Thyroid gland (tissue), 4 donors: Measurements from ENCODE around the gene GALE. TPM values are rescaled to one million over a fixed set of nuclear protein-coding genes. Genes with fewer than 3 reads are reported as not detected.

Source experiments
- DNase-seq, 2 donors: peaks; one replicate each; pipeline ENCODE4 v3.0.0-alpha.2; 2019
- H3K27ac ChIP-seq, 3 donors: fragments of 200-600 bp; sonication (generic); 1 replicate in 2 of 3; 2 replicates in 1 of 3; pipeline ENCODE4 v1.5.1; 2016 to 2019; ENCODE audit warnings: mild to moderate bottlenecking in 1 of 3, moderate library complexity in 1 of 3
- H3K27me3 ChIP-seq: fragments of 200-600 bp; sonication (generic); one replicate; pipeline ENCODE4 v1.5.1; 2019
- H3K36me3 ChIP-seq, 2 donors: fragments of 200-600 bp; sonication (generic); one replicate each; pipeline ENCODE4 v1.5.1; 2016 to 2019
- H3K4me1 ChIP-seq, 2 donors: fragments of 200-600 bp; sonication (generic); one replicate each; pipeline ENCODE4 v1.5.1; 2017 to 2019
- H3K4me3 ChIP-seq, 3 donors: fragments of 200-600 bp; sonication (generic); replicated peaks in 1 of 3; 1 replicate in 2 of 3; 2 replicates in 1 of 3; pipeline ENCODE4 v1.5.1; 2016; ENCODE audit warnings: mild to moderate bottlenecking in 1 of 3
- H3K9me3 ChIP-seq: fragments of 200-600 bp; sonication (generic); one replicate; pipeline ENCODE4 v1.5.1; 2017
- POLR2A ChIP-seq, 2 donors: fragments of 450-650 bp; IDR thresholded peaks; one replicate each; pipeline ENCODE4 v1.6.1; 2017; ENCODE audit warnings: antibody characterized with exemption in 2 of 2, mild to moderate bottlenecking in 2 of 2, moderate library complexity in 1 of 2
- WGBS, 2 donors: methylation state at CpG; one replicate each; pipeline ENCODE4 v1.1.5; 2017; 5-methylcytosine and 5-hydroxymethylcytosine counted together
- intact Hi-C: fragments of 100-400 bp; cut with DNase I; formaldehyde crosslinking; loops from one replicate; pipeline ENCODE4 v1.15.1; 2023
- total RNA-seq, 4 donors: library from RNA; depleted of rRNA; stranded (reverse); fragments of >200 nt; gene quantifications; one replicate each; pipeline ENCODE4 v1.2.3, GENCODE V29; 2016
- TF ChIP-seq, protein P1 (sequence below), 6 experiments: fragments of 200-600 bp in 3 of 6; fragments of 450-650 bp in 3 of 6; sonication (generic) in 3 of 6; IDR thresholded peaks; one replicate each; pipeline ENCODE4 v1.5.1; 2016 to 2019; ENCODE audit warnings: antibody characterized with exemption in 6 of 6, mild to moderate bottlenecking in 2 of 6, inconsistent platforms in 1 of 6, moderate library complexity in 1 of 6

Gene GALE
- total RNA-seq, 4 donors from 2014 or later: 4.6 to 12.6 (median 8.4) TPM

DNA sequence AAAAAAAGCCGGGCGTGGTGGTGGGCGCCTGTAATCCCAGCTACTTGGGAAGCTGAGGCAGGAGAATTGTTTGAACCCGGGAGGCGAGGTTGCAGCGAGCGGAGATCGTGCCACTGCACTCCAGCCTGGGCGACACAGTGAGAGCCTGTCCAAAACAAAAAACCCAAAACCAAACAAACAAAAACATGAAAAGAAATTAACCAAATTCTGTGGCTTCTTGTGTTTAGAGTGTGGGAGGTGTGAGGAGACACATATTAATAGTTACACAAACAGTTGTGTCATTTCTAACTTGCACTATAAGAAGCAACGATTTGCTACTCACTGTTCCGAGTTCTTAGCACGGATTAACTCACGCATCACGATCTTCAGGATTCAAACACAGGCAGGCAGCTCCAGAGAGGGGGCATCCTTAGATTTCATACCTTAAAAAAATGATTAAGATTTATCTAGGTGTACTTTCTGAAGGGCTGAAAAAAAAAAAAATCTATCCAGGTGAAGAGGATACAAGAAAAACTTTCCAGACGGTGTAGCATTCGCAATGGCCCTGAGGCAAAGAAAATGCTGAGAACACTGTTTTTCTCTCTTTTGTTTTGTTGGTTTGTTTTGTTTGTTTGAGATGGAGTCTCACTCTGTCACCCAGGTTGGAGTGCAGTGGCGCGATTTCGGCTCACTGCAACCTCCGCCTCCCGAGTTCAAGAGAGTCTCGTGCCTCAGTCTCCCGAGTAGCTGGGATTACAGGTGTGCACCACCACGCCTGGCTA lies 25.4 kb upstream of the GALE start:
- WGBS, 2 donors: 50 to 58% methylated on average over 24 of the region's 24 CpGs
- H3K36me3 ChIP-seq: no peaks in the 10 kb centered on the region
- DNase-seq: peak in 1 of 2 donors; percentile 7
- TF ChIP-seq, protein P1, sequence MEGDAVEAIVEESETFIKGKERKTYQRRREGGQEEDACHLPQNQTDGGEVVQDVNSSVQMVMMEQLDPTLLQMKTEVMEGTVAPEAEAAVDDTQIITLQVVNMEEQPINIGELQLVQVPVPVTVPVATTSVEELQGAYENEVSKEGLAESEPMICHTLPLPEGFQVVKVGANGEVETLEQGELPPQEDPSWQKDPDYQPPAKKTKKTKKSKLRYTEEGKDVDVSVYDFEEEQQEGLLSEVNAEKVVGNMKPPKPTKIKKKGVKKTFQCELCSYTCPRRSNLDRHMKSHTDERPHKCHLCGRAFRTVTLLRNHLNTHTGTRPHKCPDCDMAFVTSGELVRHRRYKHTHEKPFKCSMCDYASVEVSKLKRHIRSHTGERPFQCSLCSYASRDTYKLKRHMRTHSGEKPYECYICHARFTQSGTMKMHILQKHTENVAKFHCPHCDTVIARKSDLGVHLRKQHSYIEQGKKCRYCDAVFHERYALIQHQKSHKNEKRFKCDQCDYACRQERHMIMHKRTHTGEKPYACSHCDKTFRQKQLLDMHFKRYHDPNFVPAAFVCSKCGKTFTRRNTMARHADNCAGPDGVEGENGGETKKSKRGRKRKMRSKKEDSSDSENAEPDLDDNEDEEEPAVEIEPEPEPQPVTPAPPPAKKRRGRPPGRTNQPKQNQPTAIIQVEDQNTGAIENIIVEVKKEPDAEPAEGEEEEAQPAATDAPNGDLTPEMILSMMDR (IDR thresholded peaks at IDR 0.05): no peak
- no peak for TF ChIP-seq POLR2A (IDR thresholded peaks at IDR 0.05)
- no peaks in the 10 kb centered on the region for H3K27me3 ChIP-seq
- intact Hi-C loops: loop anchor here (5.0 kb wide), 1 partner anchor 41 kb away; the partner anchor contains the start of gene FUCA1
- no peaks in the 10 kb centered on the region for H3K9me3 ChIP-seq
- H3K4me1 ChIP-seq: peaks cover 0 to 7% of the 10 kb centered on the region in 2 donors
- peak overlapping the region; percentile 91 to 99 (median 91) for H3K27ac ChIP-seq
- H3K4me3 ChIP-seq: peak overlapping the region in 2 of 3 donors; percentile 10 to 84

DNA sequence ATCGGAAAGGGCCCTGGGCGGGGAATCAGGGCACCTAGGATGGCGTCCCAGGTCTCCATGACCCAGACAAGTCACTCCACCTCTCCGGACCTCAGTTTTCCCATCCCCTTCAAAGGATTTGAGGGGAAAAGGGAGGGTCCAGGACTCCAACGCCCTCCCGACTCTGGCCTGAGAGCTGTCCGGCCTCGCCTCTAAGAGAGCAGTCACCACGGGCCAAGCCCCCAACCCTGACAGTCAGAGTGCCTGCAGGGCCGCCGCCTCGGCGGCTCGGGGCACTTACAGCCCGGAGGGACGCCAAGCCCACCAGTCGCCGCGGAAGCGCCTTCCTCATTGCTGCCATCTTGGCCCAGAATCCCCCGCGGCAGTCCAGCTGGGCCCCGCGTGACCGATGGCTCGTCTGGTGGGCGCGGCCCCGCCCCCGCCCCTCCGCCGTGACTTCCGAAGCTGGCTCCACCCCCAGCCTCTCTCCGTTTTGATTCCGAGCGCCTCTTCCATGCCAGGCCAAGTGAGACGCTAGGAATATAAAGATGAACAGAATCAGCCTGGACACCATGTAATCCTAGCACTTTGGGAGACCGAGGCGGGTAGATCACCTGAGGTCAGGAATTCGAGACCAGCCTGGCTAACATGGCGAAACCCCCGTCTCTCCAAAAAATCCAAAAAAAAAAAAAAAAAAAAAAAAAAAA lies 24.7 kb upstream of the GALE start, which contains the start of gene HMGCL:
Gene HMGCL, minus strand, starts transcription at position 354 of the 686 bp plus-strand sequence. Its CDS starts 14 bp downstream, at position 340.
- H3K27me3 ChIP-seq: no peaks in the 10 kb centered on the region
- no peaks in the 10 kb centered on the region for H3K9me3 ChIP-seq
- peak within 1 kb of the TSS; percentile 84 to 97 (median 87) for H3K4me3 ChIP-seq
- TF ChIP-seq, protein P1 (IDR thresholded peaks at IDR 0.05): no peak
- TF ChIP-seq POLR2A (IDR thresholded peaks at IDR 0.05): peak in 1 of 2 donors; percentile 91
- H3K4me1 ChIP-seq: peaks cover 0 to 7% of the 10 kb centered on the region in 2 donors
- intact Hi-C loops: loop anchor here (5.0 kb wide), 1 partner anchor 42 kb away; the partner anchor contains the start of gene FUCA1
- peak; percentile 94 to 95 for DNase-seq
- WGBS, 2 donors: 0 to 1% methylated on average over 10 to 24 of the region's 42 CpGs
- H3K27ac ChIP-seq: peak within 1 kb of the TSS; percentile 91 to 99 (median 91)
- no peaks in the 10 kb centered on the region for H3K36me3 ChIP-seq

DNA sequence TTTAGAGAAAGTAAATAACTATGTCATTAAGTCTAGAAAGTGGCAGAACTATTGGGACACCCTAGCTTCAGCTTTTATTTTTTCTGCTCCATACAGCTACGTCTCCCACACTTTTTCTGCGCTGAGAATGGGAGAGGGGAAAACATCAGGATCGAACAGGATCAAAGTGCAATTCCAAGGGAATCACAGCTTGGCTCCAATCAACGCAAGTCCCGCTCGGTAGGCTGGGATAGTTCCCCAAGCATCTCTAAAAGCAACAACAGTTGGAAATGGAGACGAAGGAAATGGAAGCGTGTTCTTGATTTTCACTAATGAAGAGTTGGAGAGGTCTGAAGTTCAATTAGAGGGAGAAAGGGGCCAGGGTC lies 24.1 kb upstream of the GALE start:
- DNase-seq: no peak
- Histone ChIP-seq H3K4me1 (peaks cover 0 to 7% of the 10 kb centered on the region in 2 donors), H3K27me3 (no peaks in the 10 kb centered on the region), H3K4me3 (peak overlapping the region; percentile 84 to 97 (median 87)), H3K27ac (peak overlapping the region; percentile 91 to 99 (median 91)), H3K9me3 (no peaks in the 10 kb centered on the region), H3K36me3 (no peaks in the 10 kb centered on the region)
- intact Hi-C loops: loop anchor here (5.0 kb wide), 1 partner anchor 43 kb away; the partner anchor contains the start of gene FUCA1
- WGBS, 2 donors: 2% methylated on average over 8 of the region's 8 CpGs
- TF ChIP-seq, protein P1 (IDR thresholded peaks at IDR 0.05): no peak
- no peak for TF ChIP-seq POLR2A (IDR thresholded peaks at IDR 0.05)

DNA sequence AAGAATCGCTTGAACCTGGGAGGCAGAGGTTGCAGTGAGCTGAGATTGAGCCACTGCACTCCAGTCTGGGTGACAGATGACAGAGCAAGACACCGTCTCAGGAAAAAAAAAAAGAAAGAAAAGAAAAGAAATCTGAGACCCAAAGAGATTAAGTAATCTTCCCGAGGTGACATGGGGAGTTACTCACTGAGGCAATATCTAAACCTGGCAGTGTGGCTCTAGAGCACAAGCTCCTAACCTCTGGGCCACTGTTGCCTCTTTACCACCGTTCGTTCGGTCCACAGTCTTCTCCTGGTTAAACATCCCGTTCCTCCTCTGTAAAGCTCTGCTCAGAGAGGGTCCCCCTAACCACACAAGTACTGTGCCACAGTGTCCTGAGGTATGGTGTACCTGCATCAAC lies 23.2 kb upstream of the GALE start:
- intact Hi-C loops: no loop called here

More for the DNA sequence above, 23.2 kb upstream of the GALE start:
- WGBS, 2 donors: 91% methylated on average over 7 of the region's 7 CpGs
- Histone ChIP-seq H3K36me3 (peaks cover 0 to 4% of the 10 kb centered on the region in 2 donors), H3K27ac (no peak overlapping the region), H3K9me3 (no peaks in the 10 kb centered on the region), H3K27me3 (no peaks in the 10 kb centered on the region), H3K4me1 (peaks cover 0 to 7% of the 10 kb centered on the region in 2 donors), H3K4me3 (no peak overlapping the region)
- DNase-seq: no peak
- TF ChIP-seq, protein P1 (IDR thresholded peaks at IDR 0.05): no peak
- no peak for TF ChIP-seq POLR2A (IDR thresholded peaks at IDR 0.05)
